Endothelial cell of umbilical vein (primary cell): ENCODE measurements around the gene NFATC4. TPM values are rescaled to one million over a fixed set of nuclear protein-coding genes. Genes with fewer than 3 reads are reported as not detected.

Source experiments
- BruUV-seq: library from RNA; stranded (reverse); fragments of 400-500 nt; replicated peaks from 2 replicates; lab custom pipeline; 2021; lab: Mats Ljungman, UMichigan
- CTCF ChIA-PET: fragments of 300-600, 350-600 bp; sonication (Branson Sonifier 250); formaldehyde crosslinking; loops from one replicate; lab custom pipeline; 2021; ENCODE audit warnings: antibody characterized with exemption, inconsistent platforms; lab: Charles Lee
- POLR2A ChIA-PET: fragments of 300-600, 350-600 bp; sonication (Branson Sonifier 250); formaldehyde crosslinking; loops from one replicate; lab custom pipeline; 2021; ENCODE audit warnings: antibody characterized with exemption, inconsistent platforms; lab: Charles Lee
- DNase-seq: peaks from one replicate; pipeline ENCODE4 v3.0.0-alpha.2; 2011; ENCODE audit warnings: low read depth, low spot score
- FAIRE-seq: peaks from 2 replicates; lab custom pipeline; 2011; peaks lifted over from hg19 to GRCh38; lab: Jason Lieb, UNC
- H2AFZ ChIP-seq: 2 replicates; pipeline ENCODE4 v1.6.0; 2012; ENCODE audit warnings: low read depth, low read length, control low read depth, inconsistent platforms
- H3K27ac ChIP-seq: 2 replicates; pipeline ENCODE4 v1.5.1; 2011; ENCODE audit warnings: low read depth, mild to moderate bottlenecking, control low read depth, low read length, moderate library complexity; ENCODE audit not compliant: insufficient read depth
- H3K27me3 ChIP-seq, 2 experiments: 2 replicates each; pipeline versions ENCODE4 v1.6.0 to v1.6.1; 2011; ENCODE audit warnings: low read length in 2 of 2, mixed read lengths in 1 of 2; ENCODE audit not compliant: control insufficient read depth in 2 of 2, insufficient read depth in 2 of 2
- H3K36me3 ChIP-seq, 2 experiments: 2 replicates in 1 of 2; 3 replicates in 1 of 2; pipeline ENCODE4 v1.5.1; 2011; ENCODE audit warnings: low read length in 2 of 2, mild to moderate bottlenecking in 1 of 2, moderate library complexity in 1 of 2; ENCODE audit not compliant: control insufficient read depth in 2 of 2, insufficient read depth in 2 of 2; ENCODE audit errors: extremely low read depth in 1 of 2
- H3K4me1 ChIP-seq: 3 replicates; pipeline ENCODE4 v1.5.1; 2011; ENCODE audit warnings: mild to moderate bottlenecking, low read length; ENCODE audit not compliant: control insufficient read depth, insufficient read depth; ENCODE audit errors: extremely low read depth
- H3K4me2 ChIP-seq: 2 replicates; pipeline ENCODE4 v1.6.1; 2011; ENCODE audit warnings: low read length, control low read depth, mixed read lengths; ENCODE audit not compliant: insufficient read depth
- H3K4me3 ChIP-seq, 3 experiments: fragments of 200-600 bp in 1 of 3; sonication (generic), shearing (Covaris generic) in 1 of 3; replicated peaks in 1 of 3; 2 replicates each; pipeline ENCODE4 v1.5.1; 2011 to 2016; ENCODE audit warnings: control low read depth in 3 of 3, low read length in 3 of 3, mild to moderate bottlenecking in 2 of 3, inconsistent platforms in 1 of 3, low read depth in 1 of 3, moderate library complexity in 1 of 3; ENCODE audit not compliant: insufficient read depth in 1 of 3
- H3K79me2 ChIP-seq: 2 replicates; pipeline ENCODE4 v1.6.0; 2012; ENCODE audit warnings: low read length, inconsistent platforms; ENCODE audit not compliant: control insufficient read depth, insufficient read depth
- H3K9ac ChIP-seq: replicated peaks from 2 replicates; pipeline ENCODE3; 2011; ENCODE audit warnings: low read length, control low read depth; ENCODE audit not compliant: insufficient read depth; ENCODE audit errors: extremely low read depth
- H3K9me1 ChIP-seq: replicated peaks from 3 replicates; pipeline ENCODE4 v1.6.0; 2011; ENCODE audit warnings: mild to moderate bottlenecking, low read length; ENCODE audit not compliant: control insufficient read depth, insufficient read depth; ENCODE audit errors: extremely low read depth
- H3K9me3 ChIP-seq: replicated peaks from 2 replicates; pipeline ENCODE4 v1.5.1; 2012; ENCODE audit warnings: low read length, inconsistent platforms; ENCODE audit not compliant: control insufficient read depth, insufficient read depth
- H4K20me1 ChIP-seq: replicated peaks from 2 replicates; pipeline ENCODE3; 2011; ENCODE audit warnings: mild to moderate bottlenecking, low read length; ENCODE audit not compliant: control insufficient read depth, insufficient read depth; ENCODE audit errors: extremely low read depth
- CTCF ChIP-seq, 2 donors: IDR thresholded peaks; 1 replicate in 1 of 2; 2 replicates in 1 of 2; pipeline ENCODE4 v1.5.1; 2011; ENCODE audit warnings: low read length in 2 of 2, mild to moderate bottlenecking in 2 of 2, moderate library complexity in 2 of 2, control low read depth in 1 of 2, inconsistent platforms in 1 of 2, low read depth in 1 of 2; ENCODE audit not compliant: insufficient read depth in 1 of 2; ENCODE audit errors: extremely low read depth in 1 of 2
- EZH2 ChIP-seq: IDR thresholded peaks from 2 replicates; pipeline ENCODE4 v1.6.1; 2012; ENCODE audit warnings: borderline replicate concordance, low read depth, mild to moderate bottlenecking, moderate library complexity, low read length, inconsistent platforms; ENCODE audit not compliant: severe bottlenecking
- FOS ChIP-seq: IDR thresholded peaks from 2 replicates; pipeline ENCODE4 v1.6.1; 2011; ENCODE audit warnings: mild to moderate bottlenecking, low read length, moderate library complexity, borderline replicate concordance; ENCODE audit not compliant: insufficient read depth
- GATA2 ChIP-seq: IDR thresholded peaks from 2 replicates; pipeline ENCODE4 v1.7.0; 2011; ENCODE audit warnings: low read depth, mild to moderate bottlenecking, moderate library complexity, mixed read lengths, low read length; ENCODE audit not compliant: insufficient read length, insufficient read depth
- JUN ChIP-seq: IDR thresholded peaks from 2 replicates; pipeline ENCODE4 v1.6.1; 2011; ENCODE audit warnings: borderline replicate concordance, low read depth; ENCODE audit not compliant: insufficient read length, insufficient read depth
- MAX ChIP-seq: IDR thresholded peaks from 2 replicates; pipeline ENCODE4 v1.6.1; 2011; ENCODE audit not compliant: insufficient read depth, insufficient read length
- MYC ChIP-seq: IDR thresholded peaks from one replicate; pipeline ENCODE4 v1.6.1; 2011; ENCODE audit warnings: mild to moderate bottlenecking, low read depth, low read length
- POLR2A ChIP-seq: IDR thresholded peaks from 2 replicates; pipeline ENCODE4 v1.6.1; 2012; ENCODE audit warnings: low read depth, mild to moderate bottlenecking, control low read depth, low read length
- POLR2AphosphoS5 ChIP-seq: IDR thresholded peaks from 2 replicates; pipeline ENCODE4 v1.6.1; 2012; ENCODE audit warnings: low read depth, mild to moderate bottlenecking, control low read depth, low read length, moderate library complexity; ENCODE audit not compliant: insufficient read depth
- dilution Hi-C: fragments of 300-500 bp; cut with MboI; formaldehyde crosslinking; loops from one replicate; pipeline ENCODE4 v1.15.0; 2019; ENCODE audit warnings: low sequenced_read_pairs; ENCODE audit not compliant: extremely low pct_ligation_motif_present
- intact Hi-C: fragments of 100-400 bp; cut with micrococcal nuclease; formaldehyde crosslinking; loops from one replicate; pipeline ENCODE4 v1.10.0; 2022
- polyA plus RNA-seq, 4 experiments: library from polyadenylated mRNA; depleted of rRNA in 3 of 4; stranded (reverse) in 3 of 4; unstranded in 1 of 4; fragments of >200 nt; gene quantifications; 2 replicates each; pipeline versions ENCODE4 v1.2.1 to v1.2.3, GENCODE V29; 2011 to 2012; ENCODE audit warnings: missing spikeins in 1 of 4
- total RNA-seq: library from RNA; stranded (reverse); gene quantifications from 2 replicates; pipeline ENCODE4 v1.2.3, GENCODE V29; 2021

The NFATC4 gene
- total and polyA plus RNA-seq, 2 donors (not counting 3 experiments of a cell fraction or from before 2014, with no cell fraction given) = 79.5 to 88.1 TPM

- Histone ChIP-seq H3K4me1 (peaks cover 26% of the 10 kb centered on the region), H3K4me3 (peak overlapping the region in 1 of 3 experiments; percentile 11), H3K27ac (no peak overlapping the region), H3K9me3 (no peaks in the 10 kb centered on the region), H3K36me3 (peaks cover 0 to 10% of the 10 kb centered on the region in 2 experiments), H3K27me3 (no peaks in the 10 kb centered on the region), H3K79me2 (peaks cover 2% of the 10 kb centered on the region), H3K9ac (no peak overlapping the region), H3K4me2 (peak overlapping the region; percentile 67), H3K9me1 (no peaks in the 10 kb centered on the region), H2AFZ (no peak overlapping the region), H4K20me1 (no peaks in the 10 kb centered on the region)
- POLR2A ChIA-PET = no interaction called here
- no TSS peak for BruUV-seq
- intact Hi-C loops = no loop called here
- peak; percentile 67 for FAIRE-seq
- dilution Hi-C loops = no loop called here
- TF ChIP-seq EZH2 = no peak
- no peak for TF ChIP-seq JUN
- TF ChIP-seq GATA2 = no peak
- no peak for TF ChIP-seq POLR2A
- no peak for TF ChIP-seq MYC
- CTCF ChIA-PET = interaction anchor here (0.6 to 3.4 kb wide), 5 partner anchors 28 to 95 kb away, joined by 3 to 22 read pairs (median 3); partner anchors contain the start of gene CIDEB
- peak; percentile 28 for DNase-seq
These were observed 35.5 kb downstream of the NFATC4 start for GRCh38 chr14:24403294-24403998.

GRCh38 chr14:24404814-24405213, 36.8 kb downstream of the NFATC4 start:
- Histone ChIP-seq H3K9me1 (no peaks in the 10 kb centered on the region), H4K20me1 (no peaks in the 10 kb centered on the region), H3K36me3 (peaks cover 0 to 21% of the 10 kb centered on the region in 2 experiments), H3K4me3 (no peak overlapping the region), H3K27ac (no peak overlapping the region), H3K79me2 (peaks cover 2% of the 10 kb centered on the region), H3K9me3 (no peaks in the 10 kb centered on the region), H3K9ac (no peak overlapping the region), H3K4me1 (peaks cover 20% of the 10 kb centered on the region), H2AFZ (no peak overlapping the region), H3K4me2 (no peak overlapping the region), H3K27me3 (no peaks in the 10 kb centered on the region)
- ChIA-PET CTCF (interaction anchor here (1.3 to 3.4 kb wide), 3 partner anchors 14 to 39 kb away, joined by 4 to 13 read pairs (median 6); no protein-coding TSS in a partner anchor), POLR2A (no interaction called here)
- TF ChIP-seq GATA2 (no peak), MYC (no peak), EZH2 (no peak), POLR2AphosphoS5 (no peak), CTCF (IDR thresholded peaks at IDR 0.05; ENCODE audit: extremely low read depth in 1 of 2, insufficient read depth in 1 of 2, low read depth in 1 of 2, low read length in 2 of 2) (no peak), FOS (no peak), POLR2A (no peak), JUN (no peak), MAX (no peak)
- intact Hi-C loops = no loop called here
- no TSS peak for BruUV-seq
- DNase-seq = no peak
- peak; percentile 64 for FAIRE-seq
- dilution Hi-C loops = no loop called here
